ENCODE results near the gene KLRF2.
"Not testable (repeated sequence)": the region's sequence is repeated elsewhere in the genome, so short reads cannot be mapped to it uniquely, and the experiment has no call there.

The KLRF2 gene, protein sequence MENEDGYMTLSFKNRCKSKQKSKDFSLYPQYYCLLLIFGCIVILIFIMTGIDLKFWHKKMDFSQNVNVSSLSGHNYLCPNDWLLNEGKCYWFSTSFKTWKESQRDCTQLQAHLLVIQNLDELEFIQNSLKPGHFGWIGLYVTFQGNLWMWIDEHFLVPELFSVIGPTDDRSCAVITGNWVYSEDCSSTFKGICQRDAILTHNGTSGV

DNA sequence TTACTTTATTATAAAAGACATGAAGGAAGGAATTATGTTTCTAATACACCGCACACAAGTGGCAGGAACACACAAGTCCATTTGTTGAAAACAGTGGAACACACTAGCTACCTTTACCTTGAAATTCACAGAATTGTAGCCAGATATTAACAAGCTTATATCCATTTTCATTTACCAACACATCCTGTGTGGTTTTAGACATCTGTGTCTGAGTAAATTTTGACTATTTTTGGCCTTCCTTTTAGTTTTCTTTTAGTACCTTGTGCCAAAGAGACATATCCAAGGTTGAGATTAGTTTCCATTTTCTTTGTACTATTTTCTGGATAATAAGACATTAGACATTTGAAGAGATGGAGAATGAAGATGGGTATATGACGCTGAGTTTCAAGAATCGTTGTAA is at the start of gene KLRF2:
TSS of gene KLRF2 (plus strand) at position 244 of the 400 bp plus-strand sequence. CDS start at position 351, 107 bp downstream.
- no peak for DNase-seq

DNA sequence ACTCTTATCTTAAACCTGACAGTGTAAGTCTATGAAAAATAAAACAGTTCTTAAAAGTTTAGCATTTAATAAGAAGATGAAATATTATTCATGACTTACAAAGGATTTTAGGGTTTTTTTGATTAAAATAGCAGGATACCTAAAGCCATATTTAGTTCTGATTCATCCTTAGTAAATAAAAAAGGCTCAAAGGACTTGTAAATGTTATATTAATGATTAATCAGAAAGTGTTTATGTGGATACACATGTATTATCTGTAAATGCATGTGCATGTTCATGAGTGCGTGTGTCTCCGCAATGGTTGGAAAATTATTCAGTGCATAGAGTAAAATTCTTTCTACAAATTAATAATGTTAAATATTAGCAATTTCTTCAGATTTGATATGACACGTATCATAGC is 49.6 kb upstream of the KLRF2 start:
- no peak for DNase-seq

DNA sequence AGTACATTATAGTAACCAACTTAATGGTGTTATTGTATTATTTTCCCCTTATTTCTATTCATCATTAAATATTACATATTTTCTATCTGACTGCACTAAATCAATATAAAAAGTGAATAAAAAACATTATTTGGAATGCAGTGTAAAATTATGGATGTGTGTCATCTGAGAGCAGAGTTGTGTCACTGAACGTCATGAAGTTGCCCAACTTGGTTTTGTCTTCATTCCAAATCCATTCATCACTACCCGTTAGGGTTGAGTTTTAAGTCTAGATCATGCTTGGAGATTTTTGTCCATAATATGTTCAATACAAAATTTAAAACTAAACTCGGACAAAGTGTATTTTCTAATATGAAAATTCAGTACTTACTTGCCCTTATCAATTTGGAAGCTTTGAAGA is 37.9 kb upstream of the KLRF2 start:
- DNase-seq: no peak

DNA sequence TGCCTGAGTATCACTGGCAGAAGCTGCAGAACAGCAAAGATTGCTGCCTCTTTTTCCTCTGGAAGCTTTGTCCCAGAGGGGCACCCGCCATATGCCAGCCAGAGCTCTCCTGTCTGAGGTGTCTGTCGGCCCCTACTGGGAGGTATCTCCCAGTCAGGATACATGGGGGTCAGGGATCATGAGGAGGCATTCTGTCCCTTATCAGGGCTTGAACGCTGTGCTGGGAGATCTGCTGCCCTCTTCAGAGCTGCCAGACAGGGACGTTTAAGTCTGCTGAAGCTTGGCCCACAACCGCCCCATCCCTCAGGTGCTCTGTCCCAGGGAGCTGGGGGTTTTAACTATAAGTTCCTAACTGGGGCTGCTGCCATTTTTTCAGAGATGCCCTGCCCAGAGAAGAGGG is 32.4 kb upstream of the KLRF2 start:
- DNase-seq: no peak

DNA sequence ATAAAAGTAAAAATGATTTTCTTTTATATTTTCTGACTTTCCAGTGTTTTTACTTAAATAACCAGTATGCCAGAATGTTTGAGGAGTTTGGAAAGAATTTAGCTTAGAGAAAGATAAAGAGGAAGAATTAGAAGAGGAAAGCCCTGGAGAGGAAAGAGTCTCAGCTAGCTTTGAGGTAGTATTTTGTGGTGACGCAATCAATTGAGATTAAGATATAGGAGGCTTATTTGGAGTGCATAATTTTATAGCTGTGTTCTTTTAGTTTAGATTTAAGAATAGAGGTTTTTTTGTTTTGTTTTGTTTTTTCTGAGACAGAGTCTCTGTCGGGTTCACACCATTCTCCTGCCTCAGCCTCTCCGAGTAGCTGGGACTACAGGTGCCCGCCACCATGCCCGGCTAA is 30.2 kb upstream of the KLRF2 start:
- DNase-seq: no peak

DNA sequence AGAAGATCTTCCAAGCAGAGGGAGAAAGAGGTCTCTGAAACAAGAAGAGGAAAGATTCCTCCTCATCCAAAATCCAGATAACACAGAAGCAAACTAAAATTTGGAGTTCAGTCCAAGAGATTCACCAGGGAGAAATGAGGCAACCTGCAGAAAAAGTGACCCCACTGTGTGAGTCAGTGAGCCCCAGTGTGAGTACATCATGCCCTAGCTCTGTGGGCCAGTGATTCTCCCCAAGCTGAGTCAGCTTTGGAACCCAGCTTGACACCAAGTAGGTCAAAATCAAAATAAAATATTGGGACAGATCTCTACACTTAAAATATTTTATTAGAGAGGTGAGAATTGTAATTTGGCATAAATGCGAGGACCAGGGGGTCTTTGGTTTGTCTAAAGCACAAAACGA is 29.4 kb upstream of the KLRF2 start:
- no peak for DNase-seq

DNA sequence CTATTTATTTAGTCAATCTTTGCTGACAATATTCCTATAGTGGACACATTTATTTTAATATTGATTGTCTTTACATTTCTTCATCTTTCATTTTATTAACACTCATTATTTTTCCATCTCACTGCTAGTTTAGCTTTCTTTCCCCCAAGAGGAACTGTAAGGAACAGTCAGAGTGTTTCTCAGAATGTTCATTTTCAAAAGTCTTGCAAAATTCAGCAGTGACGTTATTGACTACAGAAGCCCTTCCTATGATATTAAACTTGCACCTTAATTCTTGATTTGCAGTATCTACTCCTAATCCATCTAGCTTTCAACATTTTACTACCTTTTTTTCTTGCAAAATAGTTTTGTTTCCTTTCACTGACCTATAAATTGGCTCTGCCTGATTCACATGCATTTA is 25.1 kb upstream of the KLRF2 start:
- DNase-seq: no peak

DNA sequence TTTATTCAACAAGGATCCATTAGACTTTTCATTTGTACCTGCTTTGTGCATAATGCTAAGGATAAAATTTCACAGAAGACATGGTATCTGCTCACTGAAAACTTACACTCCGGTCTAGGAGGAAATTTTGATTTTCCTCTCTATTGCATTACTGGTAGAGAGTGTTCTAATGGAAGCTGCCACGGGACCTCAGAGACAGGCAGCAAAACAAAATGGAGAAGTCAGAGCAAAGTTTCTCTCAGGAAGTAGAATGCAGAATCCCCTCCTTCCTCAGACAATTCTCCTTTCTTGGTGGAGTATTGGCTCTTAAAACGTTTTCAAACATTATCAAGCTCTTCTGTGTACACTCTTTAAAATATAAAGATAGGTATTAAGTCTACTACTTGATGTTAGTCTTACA is 24.4 kb upstream of the KLRF2 start:
- DNase-seq: no peak

DNA sequence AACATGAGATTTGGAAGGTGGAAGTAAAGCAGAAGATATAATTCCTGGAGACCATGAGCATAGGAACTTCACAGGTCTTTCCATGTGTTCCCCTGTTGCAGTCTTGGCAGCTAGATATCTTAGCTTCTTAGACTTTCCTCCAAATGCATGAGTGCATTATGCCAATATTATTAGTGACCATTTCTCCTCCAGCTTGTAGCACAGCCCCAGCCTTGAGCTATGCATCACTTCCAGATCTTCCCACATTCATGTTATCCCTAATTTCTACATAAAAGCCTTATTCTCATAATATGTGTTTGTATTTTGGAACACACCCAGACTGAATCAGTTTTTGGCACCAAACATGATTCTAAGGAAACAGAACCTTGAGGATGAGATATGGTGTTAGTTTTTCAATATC is 23.2 kb upstream of the KLRF2 start:
- no peak for DNase-seq

DNA sequence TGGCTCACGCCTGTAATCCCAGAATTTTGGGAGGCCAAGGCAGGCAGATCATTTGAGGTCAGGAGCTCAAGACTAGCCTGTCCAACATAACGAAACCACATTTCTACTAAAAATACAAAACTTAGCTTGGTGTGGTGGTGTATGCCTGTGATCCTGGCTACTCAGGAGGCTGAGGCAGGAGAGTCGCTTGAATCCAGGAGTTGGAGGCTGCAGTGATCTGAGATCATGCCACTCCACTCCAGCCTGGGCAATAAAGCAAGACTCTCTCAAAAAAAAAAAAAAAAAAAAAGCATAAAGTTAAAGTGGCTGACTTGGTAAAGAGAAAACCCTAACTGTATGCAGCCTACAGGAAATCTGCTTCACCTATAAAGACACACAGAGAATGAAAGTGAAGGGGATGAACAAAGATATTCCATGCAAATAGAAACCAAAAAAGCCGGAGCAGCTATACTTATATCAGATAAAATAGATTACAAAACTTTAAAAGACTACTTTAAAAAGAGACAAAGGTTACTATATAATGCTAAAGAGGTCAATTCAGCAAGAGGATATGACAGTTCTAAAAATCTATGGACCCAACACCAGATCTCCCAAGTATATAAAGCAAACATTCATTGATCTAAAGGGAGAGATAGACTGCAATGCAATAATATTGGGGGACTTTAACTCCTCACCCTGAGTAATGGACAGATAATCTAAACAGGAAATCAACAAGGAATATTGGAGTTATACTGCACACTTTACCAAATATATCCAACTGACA is 16.2 kb upstream of the KLRF2 start:
- no peak for DNase-seq

DNA sequence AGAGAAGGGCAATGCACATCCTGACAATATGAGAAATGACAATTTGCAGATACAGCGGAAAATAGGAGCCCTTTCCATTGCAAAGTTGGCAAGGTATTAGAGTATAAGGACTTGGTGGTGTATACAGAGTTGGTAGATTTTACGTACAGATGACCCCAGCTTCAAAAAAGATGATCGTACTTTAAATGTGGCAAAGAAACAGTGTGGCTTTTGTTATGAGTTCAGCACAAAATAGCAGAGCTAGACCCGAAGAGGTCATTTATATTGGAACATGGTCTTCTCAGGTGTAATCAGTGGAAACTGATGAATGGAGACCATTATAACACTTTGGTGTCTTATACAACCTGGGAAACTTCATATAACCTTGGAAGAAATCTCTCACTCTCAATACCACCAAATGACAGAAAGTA is 14.4 kb upstream of the KLRF2 start:
- DNase-seq: no peak

DNA sequence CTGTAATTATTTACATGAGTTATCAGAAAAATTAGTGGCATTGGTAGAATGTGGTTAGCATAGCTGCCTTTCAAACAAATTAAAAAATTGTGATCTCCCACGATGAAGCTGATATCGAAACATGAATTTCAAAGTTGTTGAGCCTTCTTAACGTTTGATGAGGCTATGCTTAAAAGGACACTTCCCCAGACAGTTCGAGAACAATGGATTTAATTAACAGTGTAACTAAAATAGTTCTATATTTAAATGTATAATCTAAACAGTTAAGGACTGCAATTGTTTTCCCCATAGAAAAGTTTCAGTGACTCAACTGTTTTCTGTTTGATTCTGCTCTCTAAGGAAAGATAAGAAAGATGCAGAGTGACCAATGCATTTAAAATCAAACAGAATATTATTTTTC is 13.8 kb upstream of the KLRF2 start:
- DNase-seq: no peak

DNA sequence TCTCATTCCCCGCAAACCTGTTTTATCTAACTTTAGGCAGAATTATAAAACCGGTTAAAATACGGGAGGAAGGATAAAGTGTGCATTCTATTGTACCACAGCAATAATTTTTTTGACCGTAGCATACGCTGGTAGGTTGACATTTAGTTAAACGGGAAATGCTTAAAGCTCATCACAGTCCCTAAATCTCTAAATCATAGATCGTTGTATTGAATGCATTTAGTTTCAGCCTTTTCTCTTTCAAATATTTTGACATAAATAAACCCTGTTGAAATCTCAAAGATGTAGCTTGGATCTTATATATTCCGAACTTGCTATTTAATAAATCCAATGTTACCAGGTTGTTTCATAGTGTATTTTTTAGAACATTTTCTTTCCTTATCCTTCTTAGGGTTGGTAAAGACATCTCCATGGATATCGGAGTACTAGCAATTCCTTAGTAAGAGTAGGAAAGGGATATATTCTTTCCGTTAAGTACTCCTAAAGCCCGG is 12.9 kb upstream of the KLRF2 start:
- DNase-seq: no peak

DNA sequence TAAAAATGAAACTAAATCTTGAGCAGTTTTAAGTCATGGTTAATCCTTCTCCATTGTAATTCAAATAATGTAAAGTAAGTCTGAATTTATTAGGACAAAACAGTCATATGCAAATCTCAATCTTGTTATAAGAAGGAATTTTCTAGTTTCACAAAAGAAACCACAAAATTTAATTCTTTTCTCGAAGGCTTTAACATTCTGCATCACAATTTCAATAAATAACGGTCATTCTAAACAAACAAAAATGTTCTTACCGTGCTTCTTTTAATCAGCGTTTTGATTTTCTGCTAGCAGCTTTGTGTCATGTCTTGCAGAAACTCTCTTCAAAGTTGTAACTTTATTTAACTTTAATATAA is 12.4 kb upstream of the KLRF2 start:
- DNase-seq: no peak

DNA sequence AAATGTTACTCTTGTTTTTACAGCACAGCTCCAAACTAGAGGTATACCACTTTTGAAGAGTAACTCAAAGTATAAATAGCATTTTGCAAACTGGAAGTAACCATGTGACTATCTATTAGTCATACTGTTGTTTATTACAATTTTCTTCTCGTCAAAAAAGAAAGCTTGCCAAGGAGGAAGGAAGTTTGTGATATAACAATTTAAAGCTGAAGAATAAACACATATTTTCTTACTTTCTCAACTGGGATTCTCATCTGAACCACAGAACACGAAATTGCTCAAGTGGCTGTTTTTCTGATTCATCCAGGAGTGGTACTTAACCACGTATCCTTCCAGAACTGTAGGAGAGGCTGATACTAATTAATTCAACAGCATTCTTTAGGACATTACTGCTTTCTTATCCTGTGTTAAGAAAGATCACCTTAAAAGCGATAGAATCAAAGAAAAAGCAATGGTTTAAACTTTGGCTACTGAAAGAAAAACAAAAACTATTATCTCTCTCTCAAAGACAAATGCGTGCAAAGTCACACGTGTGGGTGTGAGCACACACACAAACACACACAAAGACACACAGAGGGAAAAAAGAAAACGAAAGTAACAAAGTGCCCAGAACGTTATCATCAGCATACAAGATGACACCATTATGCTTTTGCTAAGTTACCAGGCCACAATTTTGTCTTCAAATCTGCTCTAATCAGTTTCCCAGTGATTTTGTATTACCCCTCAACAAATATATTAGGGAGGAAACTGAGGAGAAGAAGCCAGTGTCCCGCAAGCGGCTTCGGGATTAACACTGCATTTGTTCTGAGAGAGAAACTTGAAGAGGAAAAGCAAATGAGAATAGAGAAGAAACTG is 11.8 kb upstream of the KLRF2 start, which contains the start of gene CLEC2B:
TSS of gene CLEC2B (minus strand) at position 48 of the 855 bp plus-strand sequence.
- peak; percentile 48 for DNase-seq

DNA sequence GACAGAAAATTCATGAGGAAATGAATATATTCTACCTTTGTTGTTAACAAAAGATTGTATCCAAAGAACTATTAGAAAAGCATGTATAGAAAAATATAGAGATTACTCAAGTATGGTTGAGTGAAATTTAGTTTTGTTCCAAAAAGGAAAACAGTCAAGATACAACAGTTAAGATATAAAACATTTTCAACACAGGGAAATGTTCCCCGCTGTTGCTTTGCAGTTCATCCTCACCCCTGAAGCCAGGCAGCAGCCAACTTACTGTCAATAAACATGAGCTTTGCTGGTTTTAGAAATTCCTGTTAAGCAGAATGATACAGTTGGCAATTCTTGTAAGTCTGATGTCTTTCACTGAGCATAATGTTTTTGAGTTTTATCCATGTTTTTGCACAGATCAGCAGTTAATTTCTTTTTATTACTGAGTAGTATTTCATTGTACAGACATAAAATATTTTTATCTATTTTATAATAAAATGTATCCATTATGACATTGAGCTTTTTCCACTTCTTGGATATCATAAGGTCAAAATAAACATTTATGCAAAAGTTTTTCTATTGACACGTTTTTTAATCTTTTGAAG is 10.9 kb upstream of the KLRF2 start:
- no peak for DNase-seq

DNA sequence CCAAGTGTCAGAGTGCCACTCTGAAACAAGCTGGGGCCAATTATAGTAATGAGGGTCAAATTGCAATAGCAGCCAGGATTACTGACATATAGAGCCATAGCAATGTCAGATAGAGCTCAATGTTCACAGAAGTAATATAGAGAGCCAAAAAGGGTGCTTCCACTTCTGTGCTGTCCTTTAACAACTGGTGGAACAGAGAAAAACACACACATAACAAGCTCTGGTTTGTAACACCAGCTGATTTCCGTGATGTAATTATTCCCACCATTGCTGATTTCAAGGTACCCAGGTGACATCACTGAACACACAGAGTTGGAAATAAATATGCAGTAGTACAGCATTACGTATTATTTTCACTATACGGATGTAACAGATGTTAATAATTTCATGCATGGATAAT is 9.1 kb upstream of the KLRF2 start:
- DNase-seq: no peak

DNA sequence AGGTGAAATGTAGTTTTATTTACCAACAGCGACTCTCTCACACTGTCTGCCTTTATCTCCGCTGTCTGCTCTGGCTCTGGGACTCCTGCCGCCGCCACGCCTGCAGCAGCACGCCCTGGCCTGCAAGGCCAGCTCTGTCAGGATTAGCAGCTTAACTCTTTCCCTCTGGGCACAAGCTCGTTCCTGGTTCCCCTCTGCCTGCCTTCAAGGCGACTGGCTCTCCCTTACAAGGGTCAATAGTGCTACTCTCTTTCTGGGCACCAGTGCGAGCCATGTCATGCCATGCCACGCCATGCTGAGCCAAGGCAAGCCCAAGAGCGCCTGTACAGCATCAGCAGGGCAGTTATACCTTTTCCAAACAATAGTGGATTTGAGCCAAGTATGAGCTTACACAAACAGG is 8.5 kb upstream of the KLRF2 start:
- DNase-seq: no peak

DNA sequence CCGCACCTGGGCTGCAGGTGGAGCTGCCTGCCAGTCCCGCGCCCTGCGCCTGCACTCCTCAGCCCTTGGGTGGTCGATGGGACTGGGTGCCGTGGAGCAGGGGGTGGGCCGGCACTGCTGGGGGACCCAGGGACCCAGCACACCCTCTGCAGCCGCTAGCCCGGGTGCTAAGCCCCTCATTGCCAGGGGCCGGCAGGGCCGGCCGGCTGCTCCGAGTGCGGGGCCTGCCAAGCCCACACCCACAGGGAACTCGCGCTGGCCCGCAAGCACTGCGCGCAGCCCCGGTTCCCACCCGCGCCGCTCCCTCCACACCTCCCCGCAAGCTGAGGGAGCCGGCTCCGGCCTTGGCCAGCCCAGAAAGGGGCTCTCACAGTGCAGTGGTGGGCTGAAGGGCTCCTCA is 5.2 kb upstream of the KLRF2 start:
- DNase-seq: not testable (repeated sequence)

DNA sequence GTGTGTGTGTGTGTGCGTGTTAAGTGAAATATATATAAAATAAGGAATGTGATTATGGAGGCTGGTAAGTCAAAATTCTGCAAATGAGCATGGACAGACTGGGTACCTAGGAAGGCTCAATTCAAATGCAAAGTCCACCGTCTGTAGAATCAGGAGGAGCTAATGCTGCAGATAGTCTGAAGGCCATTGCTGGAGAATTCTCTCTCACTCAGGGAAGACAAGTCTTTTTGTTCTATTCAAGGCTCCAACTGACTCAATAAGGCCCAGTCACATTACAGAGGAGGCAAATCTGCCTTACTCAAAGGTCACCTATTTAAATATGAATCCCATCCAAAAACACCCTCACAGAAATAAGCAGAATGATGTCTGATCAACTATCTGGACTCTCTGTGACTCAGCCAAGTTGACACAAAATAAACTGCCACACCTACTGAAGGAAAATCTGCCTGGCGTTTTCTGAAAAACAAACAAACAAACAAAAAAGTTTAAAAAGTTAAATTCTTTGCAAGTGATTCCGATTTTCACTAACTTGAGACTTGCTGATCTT is 684 bp upstream of the KLRF2 start:
- no peak for DNase-seq

DNA sequence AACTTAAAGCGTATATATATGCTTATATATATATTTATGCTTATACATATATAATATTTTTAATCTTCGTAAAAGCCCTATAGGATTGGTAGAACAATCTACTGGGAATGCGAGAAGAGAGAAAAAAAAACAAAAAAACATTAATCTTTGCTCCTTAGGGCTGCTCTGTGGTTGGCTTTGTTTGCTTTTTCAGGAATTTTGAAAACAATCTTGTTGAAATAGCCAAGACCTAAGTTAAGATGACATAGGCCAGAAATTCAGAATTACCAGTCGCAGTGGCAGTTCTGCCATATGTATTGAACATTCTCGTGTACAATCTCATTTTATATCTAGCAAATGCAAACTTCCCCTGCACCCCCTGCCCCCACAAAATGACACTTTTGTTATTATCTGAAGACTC is 699 bp downstream of the KLRF2 start:
- DNase-seq: no peak

DNA sequence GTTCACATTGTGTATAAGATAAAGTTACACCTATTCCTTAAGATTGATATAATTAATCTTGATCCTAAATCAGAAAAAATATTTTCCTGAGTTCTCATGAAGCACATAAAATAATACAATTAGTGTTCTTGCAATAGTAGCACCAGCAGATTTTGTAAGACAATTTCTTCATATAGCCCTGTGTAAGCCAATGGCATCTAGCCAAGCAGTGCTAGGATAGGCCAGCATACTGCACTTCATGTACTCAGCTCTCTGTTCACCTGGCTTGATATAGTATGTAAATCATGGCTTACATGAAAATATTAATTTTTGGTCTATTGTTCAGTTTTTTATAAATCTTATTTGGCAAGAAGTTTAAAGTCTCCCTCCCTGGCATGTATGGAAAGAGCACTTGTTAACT is 1.9 kb downstream of the KLRF2 start:
- DNase-seq: no peak

DNA sequence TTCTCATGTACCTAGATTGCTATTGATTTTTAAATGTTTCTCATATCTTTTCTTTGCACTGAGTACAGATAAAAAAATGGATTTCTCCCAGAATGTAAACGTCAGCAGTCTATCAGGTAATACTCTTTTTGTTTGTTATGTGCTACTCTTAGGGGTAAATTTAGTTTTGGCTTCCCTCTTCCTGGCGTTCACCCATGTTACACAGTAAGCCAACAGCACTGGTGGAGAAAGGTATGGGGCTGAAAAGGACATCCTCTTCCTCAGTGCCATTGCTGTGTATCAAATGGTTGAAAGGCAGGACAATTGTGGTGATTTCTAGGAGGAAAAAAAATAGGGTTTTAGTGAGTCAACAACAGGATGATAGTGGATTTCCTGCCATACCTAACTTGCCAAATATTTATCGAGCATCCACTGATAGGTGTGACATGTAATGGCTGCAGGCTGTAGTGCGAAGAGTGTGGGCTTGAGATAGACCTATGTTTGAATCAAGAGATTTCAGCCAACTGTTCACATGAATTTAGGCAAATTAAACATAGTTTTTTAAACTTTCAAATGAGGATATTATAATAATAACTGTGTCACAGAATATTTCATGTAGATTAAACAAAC is 7.5 kb downstream of the KLRF2 start:
- DNase-seq: no peak

Measured in kidney glomerular epithelial cell (primary cell).